K562 (cell line): ENCODE measurements around the gene DDX23. TPM values are rescaled to one million over a fixed set of nuclear protein-coding genes. Genes with fewer than 3 reads are reported as not detected.

Experiments
- CREB5 ChIP-seq: fragments of 250-450 bp; sonication (Bioruptor Pico); IDR thresholded peaks from 2 replicates; pipeline ENCODE4 v1.5.0; 2020; ENCODE audit warnings: mild to moderate bottlenecking
- DPF2 ChIP-seq: fragments of 450-650 bp; IDR thresholded peaks from 2 replicates; pipeline ENCODE4 v1.6.1; 2016
- EGR1 ChIP-seq: fragments of 450-650 bp; conservative IDR thresholded peaks from 2 replicates; pipeline ENCODE4 v1.6.1; 2017; ENCODE audit warnings: mild to moderate bottlenecking
- EP300 ChIP-seq: IDR thresholded peaks from 2 replicates; pipeline ENCODE4 v1.6.1; 2012; ENCODE audit warnings: low read length, improper control_type of control experiment
- GMEB1 ChIP-seq: fragments of 250-450 bp; sonication (Bioruptor Pico); IDR thresholded peaks from 2 replicates; pipeline ENCODE4 v1.4.0; 2020; ENCODE audit warnings: mild to moderate bottlenecking
- HDAC2 ChIP-seq: fragments of 450-650 bp; IDR thresholded peaks from 2 replicates; pipeline ENCODE4 v1.6.1; 2016; ENCODE audit warnings: mild to moderate bottlenecking
- KLF1 ChIP-seq: fragments of 450-650 bp; IDR thresholded peaks from 2 replicates; pipeline ENCODE4 v1.6.1; 2016; ENCODE audit warnings: missing genetic modification characterization, missing compliant biosample characterization
- MXI1 ChIP-seq: IDR thresholded peaks from 2 replicates; pipeline ENCODE4 v1.6.1; 2011; ENCODE audit warnings: low read depth, mild to moderate bottlenecking, improper control_type of control experiment, low read length
- NR2C2 ChIP-seq, 2 experiments: fragments of 200-800 bp in 1 of 2; sonication (Bioruptor generic) in 1 of 2; sonication (generic) in 1 of 2; formaldehyde crosslinking in 1 of 2; IDR thresholded peaks; 2 replicates each; pipeline versions ENCODE4 v1.6.1 to v1.8.0; 2016 to 2022; ENCODE audit warnings: mild to moderate bottlenecking in 1 of 2, missing compliant biosample characterization in 1 of 2, missing genetic modification characterization in 1 of 2, missing genetic modification reagents in 1 of 2
- PHF8 ChIP-seq: fragments of 200-600 bp; sonication (generic); IDR thresholded peaks from 2 replicates; pipeline ENCODE4 v1.6.1; 2012; ENCODE audit warnings: mixed run types, mild to moderate bottlenecking, inconsistent platforms, low read length, moderate library complexity, borderline replicate concordance
- SPI1 ChIP-seq: IDR thresholded peaks from 2 replicates; pipeline ENCODE4 v1.6.1; 2011; ENCODE audit warnings: low read depth, low read length, control low read depth, borderline replicate concordance
- ZBTB17 ChIP-seq: fragments of 450-650 bp; formaldehyde crosslinking; IDR thresholded peaks from 2 replicates; pipeline ENCODE4 v1.4.0; 2020; ENCODE audit warnings: mild to moderate bottlenecking
- polyA plus RNA-seq, 8 experiments: library from polyadenylated mRNA; depleted of rRNA in 4 of 8; stranded (reverse) in 5 of 8; unstranded in 3 of 8; fragments of >200 nt; fragmentation: Nextera tagmentation in 2 of 8; fragmentation: Illumina TruSeq in 1 of 8; extraction: Ambion mirVana in 2 of 8; extraction: Trizol in 1 of 8; gene quantifications; 2 replicates each; pipeline versions ENCODE4 v1.2.1 to v1.2.3, GENCODE V29; 2011 to 2014; ENCODE audit warnings: inconsistent platforms in 1 of 8, missing spikeins in 1 of 8
- total RNA-seq, 7 experiments: library from RNA; depleted of rRNA in 6 of 7; stranded (reverse); fragments of >200 nt in 6 of 7; fragmentation: Illumina TruSeq in 2 of 7; extraction: Trizol in 2 of 7; gene quantifications; 2 replicates each; pipeline versions ENCODE4 v1.2.1 to v1.2.3, GENCODE V29; 2011 to 2021; ENCODE audit warnings: low replicate concordance in 1 of 7
- TF ChIP-seq, protein P1 (sequence below): fragments of 450-650 bp; IDR thresholded peaks from 2 replicates; pipeline ENCODE4 v1.6.1; 2016; ENCODE audit warnings: low read depth
- TF ChIP-seq, protein P2 (sequence below), 2 experiments: IDR thresholded peaks; 2 replicates each; pipeline ENCODE4 v1.6.1; 2011; ENCODE audit warnings: borderline replicate concordance in 1 of 2, control low read depth in 1 of 2, low read depth in 1 of 2, low read length in 1 of 2, mild to moderate bottlenecking in 1 of 2, mixed read lengths in 1 of 2, moderate library complexity in 1 of 2; ENCODE audit not compliant: insufficient read depth in 1 of 2, insufficient read length in 1 of 2, poor library complexity in 1 of 2, severe bottlenecking in 1 of 2; ENCODE audit errors: extremely low read depth in 1 of 2

Gene DDX23
- total and polyA plus RNA-seq, 9 of the 15 experiments (the other 6 are each of a cell fraction or from before 2014, with no cell fraction given): 32.4 to 138 (median 104) TPM

- peak; percentile 92 for TF ChIP-seq ZBTB17 (CRISPR knock-in tag)
- TF ChIP-seq HDAC2: peak; percentile 49; the same call in 1 of the 2 replicates
- TF ChIP-seq NR2C2 (CRISPR knock-in tag; IDR thresholded peaks at IDR 0.05): peak; percentile 46; the same call in 1 of the 2 replicates
- peak; percentile 92 for TF ChIP-seq NR2C2 (tag; IDR thresholded peaks at IDR 0.05)
- no peak for TF ChIP-seq CREB5 (CRISPR knock-in tag)
- TF ChIP-seq EP300: peak; percentile 47
- TF ChIP-seq, protein P1, sequence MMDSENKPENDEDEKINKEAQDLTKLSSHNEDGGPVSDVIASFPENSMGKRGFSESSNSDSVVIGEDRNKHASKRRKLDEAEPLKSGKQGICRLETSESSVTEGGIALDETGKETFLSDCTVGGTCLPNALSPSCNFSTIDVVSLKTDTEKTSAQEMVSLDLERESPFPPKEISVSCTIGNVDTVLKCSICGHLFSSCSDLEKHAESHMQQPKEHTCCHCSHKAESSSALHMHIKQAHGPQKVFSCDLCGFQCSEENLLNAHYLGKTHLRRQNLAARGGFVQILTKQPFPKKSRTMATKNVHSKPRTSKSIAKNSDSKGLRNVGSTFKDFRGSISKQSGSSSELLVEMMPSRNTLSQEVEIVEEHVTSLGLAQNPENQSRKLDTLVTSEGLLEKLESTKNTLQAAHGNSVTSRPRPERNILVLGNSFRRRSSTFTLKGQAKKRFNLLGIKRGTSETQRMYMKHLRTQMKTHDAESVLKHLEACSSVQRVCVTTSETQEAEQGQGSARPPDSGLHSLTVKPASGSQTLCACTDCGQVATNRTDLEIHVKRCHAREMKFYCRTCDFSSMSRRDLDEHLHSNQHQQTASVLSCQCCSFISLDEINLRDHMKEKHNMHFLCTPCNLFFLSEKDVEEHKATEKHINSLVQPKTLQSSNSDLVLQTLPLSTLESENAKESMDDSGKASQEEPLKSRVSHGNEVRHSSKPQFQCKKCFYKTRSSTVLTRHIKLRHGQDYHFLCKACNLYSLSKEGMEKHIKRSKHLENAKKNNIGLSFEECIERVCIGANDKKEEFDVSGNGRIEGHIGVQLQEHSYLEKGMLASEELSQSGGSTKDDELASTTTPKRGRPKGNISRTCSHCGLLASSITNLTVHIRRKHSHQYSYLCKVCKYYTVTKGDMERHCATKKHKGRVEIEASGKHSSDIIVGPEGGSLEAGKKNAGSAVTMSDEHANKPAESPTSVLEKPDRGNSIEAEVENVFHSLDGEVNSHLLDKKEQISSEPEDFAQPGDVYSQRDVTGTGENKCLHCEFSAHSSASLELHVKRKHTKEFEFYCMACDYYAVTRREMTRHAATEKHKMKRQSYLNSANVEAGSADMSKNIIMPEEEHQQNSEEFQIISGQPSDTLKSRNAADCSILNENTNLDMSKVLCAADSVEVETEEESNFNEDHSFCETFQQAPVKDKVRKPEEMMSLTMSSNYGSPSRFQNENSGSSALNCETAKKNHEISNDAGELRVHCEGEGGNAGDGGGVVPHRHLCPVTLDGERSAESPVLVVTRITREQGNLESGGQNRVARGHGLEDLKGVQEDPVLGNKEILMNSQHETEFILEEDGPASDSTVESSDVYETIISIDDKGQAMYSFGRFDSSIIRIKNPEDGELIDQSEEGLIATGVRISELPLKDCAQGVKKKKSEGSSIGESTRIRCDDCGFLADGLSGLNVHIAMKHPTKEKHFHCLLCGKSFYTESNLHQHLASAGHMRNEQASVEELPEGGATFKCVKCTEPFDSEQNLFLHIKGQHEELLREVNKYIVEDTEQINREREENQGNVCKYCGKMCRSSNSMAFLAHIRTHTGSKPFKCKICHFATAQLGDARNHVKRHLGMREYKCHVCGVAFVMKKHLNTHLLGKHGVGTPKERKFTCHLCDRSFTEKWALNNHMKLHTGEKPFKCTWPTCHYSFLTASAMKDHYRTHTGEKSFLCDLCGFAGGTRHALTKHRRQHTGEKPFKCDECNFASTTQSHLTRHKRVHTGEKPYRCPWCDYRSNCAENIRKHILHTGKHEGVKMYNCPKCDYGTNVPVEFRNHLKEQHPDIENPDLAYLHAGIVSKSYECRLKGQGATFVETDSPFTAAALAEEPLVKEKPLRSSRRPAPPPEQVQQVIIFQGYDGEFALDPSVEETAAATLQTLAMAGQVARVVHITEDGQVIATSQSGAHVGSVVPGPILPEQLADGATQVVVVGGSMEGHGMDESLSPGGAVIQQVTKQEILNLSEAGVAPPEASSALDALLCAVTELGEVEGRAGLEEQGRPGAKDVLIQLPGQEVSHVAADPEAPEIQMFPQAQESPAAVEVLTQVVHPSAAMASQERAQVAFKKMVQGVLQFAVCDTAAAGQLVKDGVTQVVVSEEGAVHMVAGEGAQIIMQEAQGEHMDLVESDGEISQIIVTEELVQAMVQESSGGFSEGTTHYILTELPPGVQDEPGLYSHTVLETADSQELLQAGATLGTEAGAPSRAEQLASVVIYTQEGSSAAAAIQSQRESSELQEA: peak; percentile 75
- peak; percentile 90 for TF ChIP-seq GMEB1 (CRISPR knock-in tag)
- TF ChIP-seq PHF8: peak; percentile 95
- no peak for TF ChIP-seq KLF1 (tag)
- peak; percentile 30; the same call in 1 of the 2 replicates for TF ChIP-seq SPI1
- peak; percentile 11; the same call in 1 of the 2 replicates for TF ChIP-seq DPF2
- TF ChIP-seq, protein P2, sequence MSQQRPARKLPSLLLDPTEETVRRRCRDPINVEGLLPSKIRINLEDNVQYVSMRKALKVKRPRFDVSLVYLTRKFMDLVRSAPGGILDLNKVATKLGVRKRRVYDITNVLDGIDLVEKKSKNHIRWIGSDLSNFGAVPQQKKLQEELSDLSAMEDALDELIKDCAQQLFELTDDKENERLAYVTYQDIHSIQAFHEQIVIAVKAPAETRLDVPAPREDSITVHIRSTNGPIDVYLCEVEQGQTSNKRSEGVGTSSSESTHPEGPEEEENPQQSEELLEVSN (IDR thresholded peaks at IDR 0.05; ENCODE audit: borderline replicate concordance in 1 of 2, extremely low read depth in 1 of 2, insufficient read depth in 1 of 2, insufficient read length in 1 of 2, low read depth in 1 of 2, low read length in 1 of 2, poor library complexity in 1 of 2, severe bottlenecking in 1 of 2): peak; percentile 49 to 70
- TF ChIP-seq MXI1: peak; percentile 61; the same call in 1 of the 2 replicates
- peak; percentile 72 for TF ChIP-seq EGR1
Observed at GRCh38 chr12:48851883-48852733, at the start of gene DDX23 (continued).
